GM21786 (cell line): Measurements from ENCODE around the gene APLN.
A peak's percentile ranks its signal among the peaks of the same experiment; 100 is the strongest.

Experiments
- ATAC-seq: cut with Tn5 transposase; IDR thresholded peaks from one replicate; pipeline ENCODE4 v1.9.1; 2021; ENCODE audit not compliant: unreplicated experiment

The APLN gene, protein sequence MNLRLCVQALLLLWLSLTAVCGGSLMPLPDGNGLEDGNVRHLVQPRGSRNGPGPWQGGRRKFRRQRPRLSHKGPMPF

GRCh38 chrX:129654652-129655546 is at the start of gene APLN:
TSS of gene APLN (minus strand) at chrX:129654956. CDS start at chrX:129654630, 326 bp downstream.
- ATAC-seq, result peak; percentile 32

DNA sequence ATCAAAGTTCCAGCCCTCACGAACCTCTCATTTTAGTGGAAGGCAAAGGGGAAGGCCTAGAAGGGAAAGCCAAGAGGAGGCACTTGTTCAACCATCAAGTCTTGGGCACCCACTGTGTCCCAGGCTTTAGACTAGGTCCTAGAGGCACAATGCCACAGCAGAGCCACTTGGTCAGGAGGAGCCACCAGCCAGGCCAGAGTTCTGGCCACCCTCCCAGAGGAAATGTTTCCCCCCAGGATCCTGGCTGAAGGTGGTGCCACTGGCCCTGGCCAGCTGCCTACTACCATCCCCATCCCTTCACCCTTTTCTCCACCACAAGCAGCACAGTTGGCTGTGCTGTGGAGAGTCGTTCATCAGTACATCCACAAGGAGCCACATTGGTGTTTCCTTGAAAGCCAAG is 49.7 kb upstream of the APLN start:
- no peak for ATAC-seq

GRCh38 chrX:129701624-129702069 is 46.9 kb upstream of the APLN start:
- ATAC-seq, result no peak

DNA sequence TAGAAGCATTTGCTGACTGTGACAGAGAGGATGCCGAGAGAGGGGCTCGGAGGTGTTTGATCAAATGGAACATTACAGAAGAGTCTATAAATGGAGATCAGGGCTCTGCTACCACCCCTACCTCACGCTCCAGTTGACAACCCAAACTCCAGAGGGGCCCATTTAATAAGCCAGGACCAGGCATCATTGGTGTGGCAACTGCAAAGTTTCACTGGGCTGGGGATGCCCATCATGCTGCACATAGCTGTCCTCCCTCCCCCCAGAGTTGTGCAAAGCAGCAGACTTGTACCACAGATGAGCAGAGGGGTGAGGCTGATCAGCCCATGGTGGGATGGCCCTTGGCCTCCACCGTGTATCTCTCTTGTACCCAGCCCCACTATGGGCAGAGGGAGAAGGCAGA is 45.8 kb upstream of the APLN start:
- ATAC-seq, result no peak

- no peak for ATAC-seq
Observed at GRCh38 chrX:129698150-129698549, 43.4 kb upstream of the APLN start.

DNA sequence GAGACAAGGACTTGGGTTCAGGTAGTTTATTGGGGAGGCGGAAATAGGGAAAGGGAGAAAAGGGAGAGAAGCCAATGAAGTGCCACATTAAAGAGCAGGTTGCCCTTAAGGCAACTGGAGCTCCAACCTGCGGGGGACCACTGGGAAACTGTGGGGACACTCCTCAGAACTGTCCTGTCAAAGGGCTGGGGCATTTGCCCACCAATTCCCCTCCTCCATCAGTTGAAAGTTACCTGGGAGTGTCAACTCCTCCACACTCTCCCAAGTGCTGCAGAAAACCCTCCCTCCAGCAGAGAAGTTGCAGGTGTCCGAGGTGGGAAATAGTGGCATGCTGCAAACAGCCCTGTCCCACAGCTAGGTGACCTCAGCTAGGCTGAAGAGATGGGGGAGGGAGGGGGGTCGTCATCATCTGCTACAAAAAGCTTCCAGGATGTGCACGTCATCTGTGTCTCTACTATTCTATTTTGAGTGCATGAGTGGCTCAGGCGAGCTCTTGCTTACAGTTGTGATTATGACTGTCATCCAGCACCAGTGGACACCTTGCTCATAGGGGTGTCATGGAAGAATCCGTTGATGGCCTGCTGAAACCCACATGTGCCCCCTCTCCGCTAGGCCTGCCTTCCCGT is 42.6 kb upstream of the APLN start:
- ATAC-seq, result no peak

GRCh38 chrX:129696463-129697155 is 41.9 kb upstream of the APLN start:
- no peak for ATAC-seq

GRCh38 chrX:129695937-129696336 is 41.2 kb upstream of the APLN start:
- ATAC-seq, result no peak

- ATAC-seq, result no peak
Observed at GRCh38 chrX:129695535-129695934, 40.8 kb upstream of the APLN start.

GRCh38 chrX:129694805-129695204 is 40.0 kb upstream of the APLN start:
- no peak for ATAC-seq

GRCh38 chrX:129693354-129693753 is 38.6 kb upstream of the APLN start:
- ATAC-seq, result no peak

- ATAC-seq, result no peak
Observed at GRCh38 chrX:129690435-129690834, 35.7 kb upstream of the APLN start.

DNA sequence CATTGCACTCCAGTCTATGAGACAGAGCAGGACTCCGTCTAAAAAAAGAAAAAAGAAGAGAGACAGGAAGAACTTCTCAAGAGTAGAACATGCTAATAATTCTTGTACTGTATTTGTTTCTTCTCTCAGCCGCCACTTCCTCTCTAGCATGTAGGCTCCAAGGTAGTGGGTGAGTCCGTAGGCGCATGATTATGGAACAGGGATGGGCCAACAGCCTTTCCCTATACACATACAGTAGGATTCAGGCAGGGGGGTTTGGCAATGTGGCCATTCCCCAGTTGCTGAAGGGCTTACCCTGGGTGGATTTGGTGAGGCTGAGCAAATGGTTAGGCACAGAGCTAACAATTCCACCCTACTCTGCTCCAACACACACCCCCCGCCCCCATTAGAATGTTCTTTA is 35.0 kb upstream of the APLN start:
- no peak for ATAC-seq

DNA sequence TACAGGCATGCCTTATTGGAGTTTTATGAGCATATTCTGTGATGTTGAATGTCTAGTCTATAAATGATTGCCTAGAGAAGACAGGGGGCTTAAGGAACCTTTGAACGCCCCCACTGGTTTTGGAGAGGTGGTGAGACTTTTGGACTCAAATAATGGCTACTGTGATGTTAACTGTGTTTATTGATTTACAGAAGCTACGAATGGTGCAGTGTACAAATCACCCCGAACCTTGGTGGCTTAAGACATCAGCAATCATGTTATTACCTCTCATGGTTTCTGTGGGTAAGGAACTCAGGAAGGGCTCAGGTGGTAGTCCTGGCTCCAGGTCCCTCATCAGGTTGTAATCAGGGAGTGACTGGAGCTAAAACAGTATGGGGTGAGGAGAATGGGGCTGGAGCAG is 33.3 kb upstream of the APLN start:
- no peak for ATAC-seq

DNA sequence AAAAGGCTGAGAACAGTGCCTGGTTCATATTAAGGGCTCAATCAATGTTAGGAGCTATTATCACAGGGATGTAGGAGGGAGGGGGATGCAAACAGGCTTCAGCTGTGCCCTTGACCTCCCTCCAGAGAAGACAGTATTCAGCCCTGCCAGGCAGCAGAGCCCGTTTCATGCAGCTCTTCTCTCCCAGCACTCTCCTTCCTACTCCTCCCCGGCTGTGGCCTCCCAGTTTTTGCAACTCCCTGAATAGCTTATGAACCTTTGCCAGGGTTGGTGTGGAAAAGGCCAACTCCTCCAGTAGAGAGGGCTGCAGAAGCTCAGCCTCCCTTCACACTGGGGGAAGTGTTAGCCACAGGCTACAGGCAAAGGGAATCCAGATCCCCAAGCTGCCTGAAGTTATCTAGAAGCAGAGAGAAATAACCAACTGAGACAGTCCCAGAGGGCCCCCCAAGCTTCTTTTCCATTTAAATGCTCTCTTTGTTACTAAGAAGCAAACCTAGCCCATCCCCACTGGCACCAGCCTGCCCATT is 31.7 kb upstream of the APLN start:
- ATAC-seq, result no peak

GRCh38 chrX:129682979-129683378 is 28.2 kb upstream of the APLN start:
- ATAC-seq, result no peak

DNA sequence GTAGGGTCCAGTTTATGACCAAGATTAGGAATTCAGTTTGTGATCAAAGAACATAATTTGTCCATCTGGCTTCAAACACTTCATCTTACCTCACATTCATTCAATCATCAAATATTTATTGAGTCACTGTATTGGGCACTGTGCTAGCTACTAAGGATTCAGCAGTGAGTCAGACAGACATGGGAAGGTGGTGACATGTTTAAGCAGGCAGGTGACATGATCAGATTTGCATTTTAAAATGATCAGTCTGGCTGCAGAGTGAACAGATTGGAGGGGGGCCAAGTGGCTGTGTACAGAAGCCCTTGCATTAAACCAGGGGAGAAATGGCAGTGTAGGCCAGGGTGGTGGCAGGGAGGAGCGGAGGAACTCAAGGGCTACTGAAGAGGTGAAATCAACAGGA is 25.1 kb upstream of the APLN start:
- ATAC-seq, result no peak

- ATAC-seq, result peak; percentile 37
Observed at GRCh38 chrX:129678614-129679195, 23.9 kb upstream of the APLN start.

- no peak for ATAC-seq
Observed at GRCh38 chrX:129667412-129667811, 12.7 kb upstream of the APLN start.

DNA sequence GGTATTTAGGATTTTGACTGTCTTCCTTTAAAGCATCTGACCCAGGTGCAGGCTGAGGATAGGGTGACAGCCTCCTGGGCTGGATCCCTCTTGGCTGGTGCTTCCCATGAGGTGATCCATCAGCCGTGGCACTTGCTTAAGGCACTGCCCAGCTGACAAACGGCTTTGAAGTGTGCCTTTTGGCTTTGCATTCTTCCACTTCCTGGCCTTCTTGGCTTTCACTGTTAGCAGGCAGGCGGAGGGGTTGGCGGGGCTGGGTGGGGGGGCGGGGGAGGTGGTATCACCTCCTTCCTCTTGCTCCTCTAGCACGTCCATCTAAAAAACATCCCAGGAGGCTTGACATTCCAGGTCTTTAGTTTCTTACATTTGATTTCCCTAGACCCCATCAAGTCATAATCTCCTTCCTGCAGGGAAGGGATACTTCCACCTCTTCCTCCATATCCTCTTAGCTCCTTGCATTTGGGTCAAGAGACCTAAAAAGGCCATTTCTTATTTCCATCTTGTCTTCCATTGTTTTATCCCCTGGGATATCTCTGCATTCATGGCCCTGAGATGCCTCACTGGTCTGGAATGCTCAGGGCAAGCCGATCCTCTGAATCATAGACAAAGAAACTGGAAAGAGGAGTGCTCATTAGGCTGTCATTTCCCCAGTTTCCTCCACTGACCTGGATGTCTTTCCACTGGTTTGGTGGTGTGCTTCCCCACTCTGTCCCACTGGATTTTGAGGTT is 11.3 kb upstream of the APLN start:
- ATAC-seq, result no peak
